Measurements from ENCODE around the gene CNP.

CNP gene

DNA sequence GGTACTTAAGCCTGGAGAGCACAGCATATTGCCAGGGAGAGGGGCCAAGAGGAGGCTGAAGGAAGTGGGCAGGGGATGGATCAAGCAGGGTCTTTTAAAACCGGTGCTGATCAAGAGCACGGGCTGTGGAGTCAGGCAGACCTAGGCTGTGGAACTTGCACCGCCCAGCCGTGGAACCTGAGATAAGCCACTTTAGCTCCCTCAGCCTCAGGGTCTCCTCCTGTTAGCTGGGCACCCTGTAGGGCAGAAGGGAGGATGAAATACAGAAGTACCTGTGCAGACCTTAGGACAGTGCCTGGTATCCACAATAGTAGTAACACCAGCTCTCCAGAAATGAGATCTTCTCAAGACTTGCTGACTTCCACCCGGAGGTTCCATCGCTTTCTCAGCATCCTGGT, 26.9 kb upstream of the CNP start:
- DNase-seq (ENCODE audit: insufficient read length, low spot score): no peak
- FAIRE-seq: no peak

DNA sequence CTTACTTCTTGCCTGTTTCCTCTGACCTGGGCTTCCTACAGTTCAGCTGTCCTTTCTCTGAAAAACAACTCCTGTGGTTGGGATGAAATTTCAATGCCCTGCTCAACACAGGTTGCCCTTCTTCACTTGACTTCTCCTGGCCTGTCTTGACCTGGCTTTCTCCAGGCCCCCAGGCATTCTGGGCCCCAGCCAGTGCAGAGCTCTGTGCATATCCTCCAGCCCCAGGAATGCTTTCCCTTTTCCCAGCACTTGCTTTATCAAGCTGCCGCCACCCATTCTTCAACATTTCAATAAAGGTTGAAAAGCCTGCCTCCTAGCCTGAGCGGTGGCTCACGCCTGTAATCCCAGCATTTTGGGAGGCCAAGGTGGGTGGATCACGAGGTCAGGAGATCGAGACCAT, 25.4 kb upstream of the CNP start:
- FAIRE-seq (no peak), DNase-seq (ENCODE audit: insufficient read length, low spot score) (no peak)

DNA sequence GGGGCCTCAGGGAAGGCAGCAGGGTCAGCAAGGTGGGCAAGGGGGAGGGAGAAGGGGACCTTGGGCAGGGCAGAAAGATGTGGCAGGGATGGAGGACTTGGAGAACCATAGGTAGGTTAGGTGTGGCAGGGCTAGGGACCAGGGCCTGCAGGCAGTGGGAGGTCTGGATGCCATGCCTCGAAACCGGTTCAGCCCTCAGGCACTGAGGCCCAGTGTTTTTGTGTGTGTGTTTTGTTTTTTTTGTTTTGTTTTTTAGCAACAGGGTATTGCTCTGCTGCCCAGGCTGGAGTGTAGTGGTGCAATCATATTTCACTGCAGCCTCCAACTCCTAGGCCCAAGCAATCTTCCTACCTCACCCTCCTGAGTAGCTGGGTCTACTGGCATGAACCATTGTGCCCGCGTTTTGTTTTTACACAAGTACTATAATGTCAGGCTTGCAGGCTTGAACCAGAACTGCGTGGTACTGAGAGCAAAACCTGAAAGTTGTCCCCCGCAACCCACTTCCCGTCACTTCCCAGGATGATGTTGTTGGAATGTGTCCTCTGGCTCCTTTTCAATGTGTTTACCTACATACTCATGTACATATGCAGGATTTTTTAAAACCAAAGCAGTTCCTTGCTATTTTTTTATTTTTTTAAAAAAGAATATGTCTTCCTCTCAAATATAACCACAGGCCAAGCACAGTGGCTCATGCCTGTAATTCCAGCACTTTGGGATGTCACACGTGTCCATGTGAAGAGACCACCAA, 23.8 kb upstream of the CNP start:
- FAIRE-seq (no peak), DNase-seq (ENCODE audit: insufficient read length, low spot score) (no peak)

DNA sequence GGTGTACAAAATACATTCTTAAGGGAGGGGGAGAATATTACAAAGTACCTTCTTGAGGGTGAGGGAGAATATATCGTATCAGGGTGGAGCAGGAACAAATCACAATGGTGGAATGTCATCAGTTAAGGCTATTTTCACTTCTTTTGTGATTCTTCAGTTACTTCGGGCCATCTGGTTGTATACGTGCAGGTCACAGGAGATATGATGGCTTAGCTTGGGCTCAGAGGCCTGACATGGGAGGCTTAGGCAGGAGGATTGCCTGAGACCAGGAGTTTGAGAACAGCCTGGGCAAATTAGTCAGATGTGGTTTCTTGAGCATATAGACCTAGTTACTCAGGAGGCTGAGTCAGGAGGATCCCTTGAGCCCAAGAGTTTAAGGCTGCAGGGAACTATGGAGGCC, 23.1 kb upstream of the CNP start:
- FAIRE-seq (no peak), DNase-seq (ENCODE audit: insufficient read length, low spot score) (no peak)

DNA sequence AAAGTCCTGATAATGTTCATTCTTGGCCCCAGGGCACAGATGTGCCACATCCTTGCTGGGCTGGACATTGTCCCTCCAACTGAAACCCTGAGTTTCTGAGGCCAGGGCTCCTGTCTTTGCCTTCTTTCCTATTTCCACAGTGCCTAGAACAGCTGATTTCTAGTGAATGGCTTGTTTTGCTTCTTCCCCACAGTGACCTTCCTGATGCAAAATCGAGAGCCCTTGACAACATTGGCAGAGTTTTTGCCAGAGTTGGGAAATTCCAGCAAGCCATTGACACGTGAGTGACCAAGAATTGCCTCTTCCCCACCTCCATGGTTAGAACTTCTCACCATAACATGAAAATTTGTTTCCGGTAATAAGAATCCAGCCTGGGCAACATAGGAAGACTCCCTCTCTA, 21.7 kb upstream of the CNP start:
- DNase-seq (ENCODE audit: insufficient read length, low spot score) (no peak), FAIRE-seq (no peak)

DNA sequence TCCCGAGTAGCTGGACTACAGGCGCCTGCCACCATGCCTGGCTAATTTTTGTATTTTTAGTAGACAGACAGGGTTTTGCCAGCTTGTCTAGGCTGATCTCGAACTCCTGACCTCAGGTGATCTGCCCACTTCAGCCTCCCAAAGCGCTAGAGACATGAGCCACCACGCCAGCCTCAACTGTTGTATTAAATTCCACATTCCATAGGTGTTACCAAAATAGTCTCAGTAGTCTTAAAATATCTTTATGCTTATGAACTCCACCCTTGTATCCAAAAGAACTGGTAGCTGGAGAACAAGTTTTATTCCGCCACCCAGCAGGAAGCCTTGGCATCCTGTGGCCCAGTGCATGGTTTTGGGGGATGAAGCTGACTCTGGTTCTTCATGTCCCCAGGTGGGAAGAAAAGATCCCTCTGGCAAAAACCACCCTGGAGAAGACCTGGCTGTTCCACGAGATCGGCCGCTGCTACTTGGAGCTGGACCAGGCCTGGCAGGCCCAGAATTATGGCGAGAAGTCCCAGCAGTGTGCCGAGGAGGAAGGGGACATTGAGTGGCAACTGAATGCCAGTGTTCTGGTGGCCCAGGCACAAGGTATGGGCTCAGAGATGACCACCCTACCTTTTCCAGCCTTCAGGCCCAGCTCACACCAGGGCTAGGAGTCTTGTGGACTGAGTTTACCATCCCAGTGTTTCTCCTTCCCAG, 17.7 kb upstream of the CNP start:
- no peak for FAIRE-seq
- DNase-seq (ENCODE audit: insufficient read length, low spot score): no peak

DNA sequence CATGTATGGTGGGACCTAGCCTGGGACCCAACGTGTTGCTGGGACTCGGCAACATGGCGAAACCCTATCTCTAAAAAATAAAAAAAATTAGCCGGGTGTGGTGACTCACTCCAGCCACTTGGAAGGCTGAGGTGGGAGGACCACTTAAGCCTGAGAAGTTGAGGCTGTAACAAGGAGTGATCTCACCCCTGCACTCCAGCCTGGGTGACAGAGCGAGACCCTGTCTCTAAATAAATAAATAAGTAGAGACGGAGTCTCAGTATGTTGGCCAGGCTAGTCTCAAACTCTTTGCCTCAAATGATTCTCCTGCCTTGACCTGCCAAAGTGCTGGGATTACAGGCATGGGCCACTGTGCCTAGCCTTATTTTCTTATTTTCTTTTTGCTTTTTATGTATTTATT, 10.1 kb upstream of the CNP start:
- DNase-seq (ENCODE audit: insufficient read length, low spot score) (no peak), FAIRE-seq (no peak)

DNA sequence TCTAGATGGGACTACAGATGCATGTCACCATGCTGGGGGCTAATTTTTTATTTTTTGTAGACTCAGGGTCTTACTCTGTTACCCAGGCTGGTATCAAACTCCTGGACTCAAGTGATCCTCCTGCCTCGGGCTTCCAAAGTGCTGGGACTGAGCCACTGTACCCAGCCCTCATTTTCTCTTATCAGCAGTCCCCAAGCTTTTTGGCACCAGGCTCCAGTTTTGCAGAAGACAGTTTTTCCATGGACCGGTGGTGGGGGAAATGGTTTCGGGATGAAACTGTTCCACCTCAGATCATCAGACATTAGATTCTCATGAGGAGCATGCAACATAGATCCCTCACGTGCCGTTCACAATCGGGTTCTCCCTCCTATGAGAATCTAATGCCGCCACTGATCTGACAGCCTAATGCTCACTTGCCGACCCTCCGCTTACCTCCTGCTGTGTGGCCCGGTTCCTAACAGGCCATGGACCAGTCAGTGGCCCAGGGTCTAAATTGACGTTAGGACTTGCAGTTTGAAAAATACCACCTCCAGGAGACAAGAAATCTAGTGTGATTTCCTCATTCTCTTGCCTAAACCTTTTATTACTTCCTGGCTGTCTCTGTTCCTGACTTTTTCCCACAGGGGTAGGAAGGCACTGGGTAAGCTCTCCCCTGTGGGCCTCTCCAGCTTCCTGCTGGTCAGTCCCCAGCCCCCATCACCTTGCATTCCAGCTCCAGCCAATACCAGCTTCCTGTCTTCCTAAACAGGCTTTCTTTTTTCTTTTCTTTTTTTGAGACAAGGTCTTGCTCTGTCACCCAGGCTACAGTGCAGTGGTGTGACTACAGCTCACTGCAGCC, 9.3 kb upstream of the CNP start:
- no peak for DNase-seq (ENCODE audit: insufficient read length, low spot score)
- no peak for FAIRE-seq

DNA sequence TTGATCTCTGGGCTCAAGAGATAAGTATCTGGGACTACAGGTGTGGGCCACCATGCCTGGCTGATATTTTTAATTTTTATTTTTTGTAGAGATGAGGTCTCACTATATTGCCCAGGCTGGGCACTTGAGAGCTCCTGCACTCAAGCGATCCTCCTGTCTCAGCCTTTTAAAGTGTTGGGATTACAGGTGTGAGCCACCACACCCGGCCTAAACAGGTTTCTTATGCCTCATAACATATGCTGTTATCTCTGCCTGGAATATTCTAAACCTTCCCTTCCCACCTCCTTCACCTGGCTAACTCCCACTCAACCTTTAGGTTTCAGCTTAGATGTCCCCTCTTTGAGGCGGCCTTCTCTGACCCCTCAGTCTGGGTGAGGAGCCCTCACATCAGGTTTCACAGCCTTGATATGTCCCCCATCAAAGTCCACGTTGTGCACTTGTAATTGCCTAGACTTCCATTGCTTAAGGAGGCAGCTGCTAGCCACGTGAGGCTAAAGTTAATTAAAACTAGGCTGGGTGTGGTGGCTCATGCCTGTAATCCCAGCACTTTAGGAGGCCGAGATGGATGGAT, 8.6 kb upstream of the CNP start:
- FAIRE-seq (no peak), DNase-seq (ENCODE audit: insufficient read length, low spot score) (no peak)

DNA sequence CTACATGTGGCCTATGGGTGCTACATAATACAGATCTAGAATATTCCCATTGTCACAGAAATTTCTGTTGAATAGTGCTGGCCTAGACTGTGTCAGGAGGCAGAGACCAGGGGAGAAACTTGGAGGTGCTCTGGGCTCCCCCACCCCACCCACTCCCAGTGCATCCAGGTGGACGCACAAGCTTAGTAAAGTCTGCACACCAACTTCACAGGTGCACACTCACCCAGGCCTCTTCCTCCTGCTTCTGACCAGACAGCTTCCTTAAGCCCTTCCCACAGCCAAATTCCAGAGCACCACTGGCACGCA, 7.6 kb upstream of the CNP start:
- FAIRE-seq: no peak
- DNase-seq (ENCODE audit: insufficient read length, low spot score): no peak

DNA sequence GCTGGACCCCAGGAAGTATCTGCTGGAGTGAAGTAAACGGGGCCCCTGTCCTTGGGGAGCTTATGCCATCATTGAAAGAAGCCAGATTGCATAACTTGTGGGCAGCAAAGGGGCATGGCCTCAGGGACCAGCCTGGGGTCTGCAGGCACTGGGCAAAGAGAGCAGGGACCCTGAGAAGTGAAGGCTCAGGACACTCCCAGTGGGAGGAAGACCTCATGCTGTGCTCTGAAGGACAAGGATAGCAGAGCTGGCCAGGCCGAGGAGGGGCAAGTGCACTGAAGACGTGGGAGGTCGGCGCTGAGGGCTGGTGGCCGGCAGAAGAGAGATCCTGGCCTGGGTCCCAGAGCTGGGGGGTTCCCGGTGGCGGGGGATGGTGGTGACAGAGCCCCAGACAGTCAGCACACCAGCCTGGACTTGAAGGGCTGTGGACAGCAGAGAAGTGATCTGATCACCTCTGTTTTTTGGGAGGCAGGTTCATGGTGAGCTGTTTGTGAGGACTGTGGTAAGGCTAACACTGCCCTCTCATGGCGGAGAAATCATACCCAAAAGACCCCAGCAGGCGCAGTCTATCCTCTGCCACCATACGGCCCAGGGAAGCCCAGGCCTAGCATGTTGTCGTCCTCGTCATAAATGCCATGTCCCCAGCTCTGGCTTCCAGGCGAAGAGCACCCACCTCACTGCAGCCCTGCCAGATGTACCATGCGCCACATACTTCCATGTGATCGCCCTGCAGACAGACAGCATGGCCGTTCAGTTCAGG, 7.1 kb upstream of the CNP start:
- FAIRE-seq: no peak

DNA sequence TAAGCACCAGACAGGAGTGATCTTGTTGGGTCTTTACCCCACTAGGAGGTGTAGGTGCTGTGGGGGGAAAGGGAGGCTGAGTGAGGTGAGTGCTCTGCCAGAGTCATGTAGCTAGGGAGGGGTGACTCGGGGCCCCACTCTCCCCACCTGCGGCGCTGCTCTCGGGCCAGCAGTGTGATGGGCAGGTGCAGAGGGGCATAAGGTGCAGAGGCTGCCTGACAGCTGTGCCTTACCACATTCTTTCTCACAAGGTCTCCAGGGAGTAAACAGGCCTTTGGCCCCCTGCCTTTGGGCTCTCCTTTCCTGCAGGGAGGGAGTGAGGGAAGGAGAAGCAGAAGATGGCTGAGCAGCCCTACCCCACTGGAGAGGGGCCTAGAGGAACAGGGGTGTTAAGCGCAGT, 4.5 kb upstream of the CNP start:
- DNase-seq (ENCODE audit: insufficient read length, low spot score) (no peak), FAIRE-seq (no peak)

More for the DNA sequence above, 7.1 kb upstream of the CNP start:
- no peak for DNase-seq (ENCODE audit: insufficient read length, low spot score)

DNA sequence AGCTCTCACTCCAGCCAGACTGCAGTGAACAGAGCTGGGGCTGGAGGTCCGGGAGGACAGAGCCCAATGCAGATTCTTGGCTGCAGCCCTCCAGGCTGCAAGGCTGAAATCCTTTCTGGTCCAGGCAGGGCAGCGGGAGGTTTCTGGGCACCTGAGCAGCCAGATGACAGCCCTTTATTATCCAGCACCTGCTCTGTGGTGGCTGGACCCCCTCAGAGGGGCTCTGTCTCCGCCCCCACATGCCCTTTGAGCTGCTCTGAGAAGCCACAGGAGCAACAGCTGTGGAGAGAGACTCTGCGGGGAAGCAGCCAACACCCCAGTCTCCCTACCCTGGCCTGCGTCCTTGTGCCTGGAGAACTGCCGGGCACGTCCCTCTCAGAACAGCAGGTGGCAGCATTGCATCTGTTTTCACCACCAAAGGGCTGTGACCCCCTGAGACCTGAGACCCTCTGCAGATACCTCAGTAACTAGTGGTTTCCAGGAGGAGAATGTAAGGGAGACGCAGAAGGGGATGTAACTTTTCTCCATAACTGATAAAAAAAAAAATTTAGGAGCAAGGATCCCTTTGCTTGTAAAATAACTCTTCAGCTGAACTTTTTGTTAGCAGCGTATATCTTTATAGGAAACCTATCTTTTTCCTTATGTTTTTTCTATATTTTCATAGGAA, 3.7 kb upstream of the CNP start:
- peak; percentile 83 for FAIRE-seq
- DNase-seq (ENCODE audit: insufficient read length, low spot score): peak; percentile 80

DNA sequence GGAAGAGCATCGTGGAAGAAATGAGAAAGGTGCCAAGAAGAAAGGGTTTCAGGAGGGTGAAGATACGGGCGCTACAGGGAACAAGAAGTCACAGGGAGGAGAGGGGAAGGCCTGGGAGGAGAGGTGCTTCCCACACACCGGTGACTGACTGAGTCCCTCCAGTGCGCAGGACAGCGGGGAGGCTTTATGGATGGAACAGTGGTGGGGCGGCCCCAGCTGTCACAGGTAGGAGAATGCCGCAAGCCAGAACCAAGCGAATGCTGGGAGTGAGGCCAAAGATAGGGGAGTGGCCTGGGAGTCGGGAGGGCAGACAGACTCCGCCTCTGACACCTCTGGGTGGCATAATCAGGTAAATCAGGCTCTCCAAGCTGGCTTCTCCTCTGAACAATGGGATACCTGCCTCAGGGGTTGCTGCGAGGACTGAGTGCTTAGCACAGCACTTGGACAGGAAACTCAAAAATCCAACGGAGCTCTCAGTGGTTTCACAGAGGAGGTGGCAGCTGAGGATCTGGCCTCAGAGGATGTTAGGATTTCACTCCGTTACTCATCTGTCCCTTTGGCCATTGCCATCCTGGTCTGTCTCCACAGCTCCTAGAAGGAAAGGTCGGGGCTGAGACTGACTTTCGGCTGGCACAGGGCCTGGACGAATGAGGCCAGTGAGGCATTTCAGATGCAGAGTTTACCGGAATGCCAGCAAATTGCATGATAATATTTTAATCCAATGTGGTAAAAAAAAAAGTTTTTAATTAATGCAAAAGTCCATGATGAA, 717 bp upstream of the CNP start:
- DNase-seq (ENCODE audit: insufficient read length, low spot score) (peak; percentile 62), FAIRE-seq (peak; percentile 94)

DNA sequence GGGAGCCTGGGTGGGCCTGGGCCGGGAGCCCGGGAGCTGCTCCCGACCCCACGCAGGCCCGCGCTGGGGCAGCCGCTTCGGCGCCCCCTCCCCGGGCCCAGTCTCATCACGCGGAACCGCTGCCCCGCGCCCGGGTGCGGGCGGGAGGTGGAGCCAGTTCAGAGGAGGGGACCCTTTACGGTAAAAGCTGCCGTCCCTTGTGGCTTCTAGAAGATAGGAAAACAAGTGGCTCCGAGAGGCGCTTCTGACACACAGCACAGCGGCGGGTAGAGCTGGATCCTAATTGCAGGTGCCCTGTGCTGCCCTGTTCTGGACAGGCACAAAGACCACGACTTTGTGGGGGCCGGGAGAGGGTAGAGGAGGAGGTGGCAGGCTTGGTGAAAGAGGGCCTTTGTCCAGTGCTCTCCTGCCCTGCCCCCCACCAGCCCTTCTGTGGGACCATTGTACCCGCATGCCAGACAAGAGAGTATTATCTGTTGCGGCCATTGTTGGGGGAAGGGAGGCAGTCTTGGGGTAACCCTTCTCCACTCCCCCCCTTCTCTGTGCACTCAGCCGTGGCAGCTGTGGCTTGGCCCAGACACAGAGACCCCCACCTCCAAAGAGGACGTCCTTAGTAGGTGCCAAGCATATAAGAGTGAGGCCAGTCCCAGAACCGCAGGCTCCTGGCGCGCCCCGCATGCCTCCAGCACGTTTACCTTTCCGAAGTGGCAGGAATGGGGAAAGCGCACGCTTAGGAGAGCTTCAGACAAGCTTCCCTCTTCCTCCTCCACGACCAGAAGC, 736 bp downstream of the CNP start:
- FAIRE-seq (peak; percentile 45), DNase-seq (ENCODE audit: insufficient read length, low spot score) (peak; percentile 23)

DNA sequence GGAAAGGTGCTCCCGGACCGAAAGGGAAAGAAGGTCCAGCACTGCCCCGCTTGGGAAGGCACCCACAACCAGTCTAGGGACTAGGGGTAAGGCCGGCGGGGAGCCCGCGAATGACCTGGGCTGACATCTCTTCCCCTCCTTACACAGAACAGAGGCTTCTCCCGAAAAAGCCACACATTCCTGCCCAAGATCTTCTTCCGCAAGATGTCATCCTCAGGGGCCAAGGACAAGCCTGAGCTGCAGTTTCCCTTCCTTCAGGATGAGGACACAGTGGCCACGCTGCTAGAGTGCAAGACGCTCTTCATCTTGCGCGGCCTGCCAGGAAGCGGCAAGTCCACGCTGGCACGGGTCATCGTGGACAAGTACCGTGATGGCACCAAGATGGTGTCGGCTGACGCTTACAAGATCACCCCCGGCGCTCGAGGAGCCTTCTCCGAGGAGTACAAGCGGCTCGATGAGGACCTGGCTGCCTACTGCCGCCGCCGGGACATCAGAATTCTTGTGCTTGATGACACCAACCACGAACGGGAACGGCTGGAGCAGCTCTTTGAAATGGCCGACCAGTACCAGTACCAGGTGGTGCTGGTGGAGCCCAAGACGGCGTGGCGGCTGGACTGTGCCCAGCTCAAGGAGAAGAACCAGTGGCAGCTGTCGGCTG, 1.5 kb downstream of the CNP start:
- FAIRE-seq: no peak

DNA sequence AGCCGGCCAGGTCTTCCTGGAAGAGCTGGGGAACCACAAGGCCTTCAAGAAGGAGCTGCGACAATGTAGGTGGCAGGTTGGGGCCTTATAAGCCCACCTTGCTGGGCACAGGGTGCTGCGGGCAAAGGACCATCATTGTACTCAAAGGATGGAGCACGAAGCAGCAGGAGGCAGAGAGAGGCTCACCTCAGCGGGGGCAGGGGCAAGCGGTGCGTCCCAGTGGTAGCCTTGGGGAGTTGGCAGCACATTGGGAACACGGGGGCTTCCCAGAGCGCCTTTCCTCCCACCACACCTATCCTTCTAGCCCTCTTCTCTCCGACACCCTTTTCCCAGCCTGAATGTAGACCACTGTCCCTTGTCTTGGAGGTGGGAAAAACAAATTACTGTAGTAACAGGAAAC, 2.1 kb downstream of the CNP start:
- DNase-seq (ENCODE audit: insufficient read length, low spot score) (no peak), FAIRE-seq (no peak)

More for the DNA sequence above, 1.5 kb downstream of the CNP start:
- no peak for DNase-seq (ENCODE audit: insufficient read length, low spot score)

DNA sequence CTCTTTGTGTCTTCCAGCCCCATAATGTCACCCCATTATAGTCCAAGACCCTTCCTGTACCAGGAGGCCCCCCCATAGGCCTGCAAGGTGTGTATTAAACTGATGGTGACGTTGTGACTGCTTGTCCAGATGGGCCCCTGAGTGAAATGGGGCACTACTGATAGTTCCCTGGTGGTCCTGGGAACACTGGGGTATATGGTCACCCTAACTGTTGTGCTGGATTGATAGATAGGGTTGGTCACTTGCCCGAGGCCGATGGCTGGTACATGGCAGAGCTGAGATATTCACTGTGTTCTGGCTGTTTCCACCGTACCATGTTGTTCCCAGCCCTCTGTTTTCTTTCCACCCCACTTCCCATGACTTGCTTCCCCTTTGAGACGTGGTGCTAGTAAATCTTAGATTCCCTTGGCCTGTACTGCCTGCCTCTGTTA, 4.3 kb downstream of the CNP start:
- FAIRE-seq: no peak

More for the DNA sequence above, 4.3 kb downstream of the CNP start:
- no peak for DNase-seq (ENCODE audit: insufficient read length, low spot score)
